ENCODE measurements around the gene MME. TPM values are rescaled to one million over a fixed set of nuclear protein-coding genes. Genes with fewer than 3 reads are reported as not detected.
"Not testable (repeated sequence)": the region's sequence is repeated elsewhere in the genome, so short reads cannot be mapped to it uniquely, and the experiment has no call there.

Gene MME
- total RNA-seq, 1 experiment from 2014 or later: 1.6 TPM

- H3K27ac ChIP-seq (ENCODE audit: low read length): no peak overlapping the region
- DNase-seq (ENCODE audit: low read depth, low spot score): no peak
- intact Hi-C loops (cut with micrococcal nuclease; ENCODE audit: unreplicated experiment): no loop called here
- no peaks in the 10 kb centered on the region for H3K36me3 ChIP-seq (ENCODE audit: control insufficient read depth, insufficient read depth, low read length)
- no peak overlapping the region for H3K4me3 ChIP-seq (ENCODE audit: low read depth in 2 of 2, low read length in 2 of 2)
- CTCF ChIA-PET: no interaction called here
- no peaks in the 10 kb centered on the region for H3K27me3 ChIP-seq (ENCODE audit: control insufficient read depth, insufficient read depth, low read length)
- TF ChIP-seq TCF7L2 (IDR thresholded peaks at IDR 0.05; ENCODE audit: low read depth, low read length): no peak
- in situ Hi-C loops (cut with HindIII; ENCODE audit: low pct_unique_long_range_greater_than_20kb, low sequenced_read_pairs): no loop called here
- H3K4me1 ChIP-seq (ENCODE audit: control insufficient read depth, insufficient read depth, low read length): no peaks in the 10 kb centered on the region
- no peak for ATAC-seq
- POLR2A ChIA-PET: no interaction called here
- H3K9me3 ChIP-seq (ENCODE audit: control insufficient read depth, insufficient read depth, low read depth, low read length): no peaks in the 10 kb centered on the region
- BruUV-seq (replicated peaks): no TSS peak
Observed at GRCh38 chr3:155130001-155130400, 49.9 kb downstream of the MME start.

GRCh38 chr3:155131104-155131503, 51.0 kb downstream of the MME start:
- no peak for ATAC-seq
- Histone ChIP-seq H3K27ac (ENCODE audit: low read length) (no peak overlapping the region), H3K27me3 (ENCODE audit: control insufficient read depth, insufficient read depth, low read length) (no peaks in the 10 kb centered on the region), H3K36me3 (ENCODE audit: control insufficient read depth, insufficient read depth, low read length) (no peaks in the 10 kb centered on the region), H3K4me1 (ENCODE audit: control insufficient read depth, insufficient read depth, low read length) (no peaks in the 10 kb centered on the region), H3K9me3 (ENCODE audit: control insufficient read depth, insufficient read depth, low read depth, low read length) (no peaks in the 10 kb centered on the region), H3K4me3 (ENCODE audit: low read depth in 2 of 2, low read length in 2 of 2) (no peak overlapping the region)
- TF ChIP-seq TCF7L2 (IDR thresholded peaks at IDR 0.05; ENCODE audit: low read depth, low read length) (no peak), SIN3A (IDR thresholded peaks at IDR 0.05; ENCODE audit: borderline replicate concordance, insufficient read depth, low read depth, low read length) (no peak), POLR2AphosphoS5 (IDR thresholded peaks at IDR 0.05; ENCODE audit: low read depth, low read length) (no peak), CTCF (IDR thresholded peaks at IDR 0.05) (no peak), REST (IDR thresholded peaks at IDR 0.05; ENCODE audit: insufficient read depth in 1 of 2, low read depth in 2 of 2, low read length in 1 of 2) (no peak)
- ChIA-PET CTCF (no interaction called here), POLR2A (no interaction called here)
- no peak for DNase-seq (ENCODE audit: low read depth, low spot score)
- intact Hi-C loops (cut with micrococcal nuclease; ENCODE audit: unreplicated experiment): no loop called here
- no TSS peak for BruUV-seq (replicated peaks)
- in situ Hi-C loops (cut with HindIII; ENCODE audit: low pct_unique_long_range_greater_than_20kb, low sequenced_read_pairs): no loop called here

GRCh38 chr3:155134311-155134710, 54.2 kb downstream of the MME start:
- BruUV-seq (replicated peaks); ATAC-seq; H3K27me3 ChIP-seq (ENCODE audit: control insufficient read depth, insufficient read depth, low read length); DNase-seq (ENCODE audit: low read depth, low spot score); H3K4me1 ChIP-seq (ENCODE audit: control insufficient read depth, insufficient read depth, low read length); H3K36me3 ChIP-seq (ENCODE audit: control insufficient read depth, insufficient read depth, low read length); H3K4me3 ChIP-seq (ENCODE audit: low read depth in 2 of 2, low read length in 2 of 2); H3K27ac ChIP-seq (ENCODE audit: low read length); in situ Hi-C loops (cut with HindIII; ENCODE audit: low pct_unique_long_range_greater_than_20kb, low sequenced_read_pairs); CTCF ChIA-PET; intact Hi-C loops (cut with micrococcal nuclease; ENCODE audit: unreplicated experiment); POLR2A ChIA-PET; H3K9me3 ChIP-seq (ENCODE audit: control insufficient read depth, insufficient read depth, low read depth, low read length): not testable (repeated sequence)

All from Panc1 (cell line).